ENCODE data around the gene DOP1A. TPM values are rescaled to one million over a fixed set of nuclear protein-coding genes. Genes with fewer than 3 reads are reported as not detected.

DOP1A gene
- total RNA-seq, 2 experiments from 2014 or later = 6.6 to 7.7 TPM

DNA sequence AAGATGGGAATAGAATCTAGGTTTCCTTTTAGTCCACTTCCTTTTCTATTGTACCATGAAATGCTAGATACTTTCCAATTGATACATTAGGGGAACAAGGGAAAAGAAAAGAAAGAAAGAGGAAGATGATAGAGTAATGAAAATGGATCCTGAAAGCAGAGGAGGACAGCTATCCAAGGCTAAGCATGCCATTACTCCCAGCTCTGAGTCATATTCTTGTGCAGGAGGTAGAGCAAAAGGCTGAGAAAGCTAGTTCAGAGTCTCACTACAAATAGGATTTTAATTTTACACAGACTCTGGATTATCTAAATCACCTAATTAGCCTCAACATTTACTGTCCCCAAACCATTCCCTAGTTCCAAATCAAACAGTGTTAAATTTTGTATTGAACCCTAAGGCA is 149.3 kb downstream of the DOP1A start:
- CTCF ChIA-PET = interaction anchor here (1.1 to 11.0 kb wide), 10 partner anchors 10 to 946 kb away, joined by 3 to 187 read pairs (median 10); partner anchors contain the start of genes DOP1A, PRSS35 and UBE3D
- POLR2A ChIA-PET = no interaction called here
- ATAC-seq (no peak), DNase-seq (no peak)
- Mint-ChIP-seq H3K4me3 (no peak overlapping the region), H3K9me3 (no peaks in the 10 kb centered on the region), H3K36me3 (ENCODE audit: low read depth) (no peaks in the 10 kb centered on the region), H3K27me3 (peaks cover under 1% of the 10 kb centered on the region), H3K4me1 (ENCODE audit: low read depth) (no peaks in the 10 kb centered on the region), H3K27ac (no peak overlapping the region)
- intact Hi-C loops (cut with micrococcal nuclease) = loop anchor here (10.0 kb wide), 1 partner anchor 942 kb away; no protein-coding TSS in a partner anchor
- TF ChIP-seq, protein P1, sequence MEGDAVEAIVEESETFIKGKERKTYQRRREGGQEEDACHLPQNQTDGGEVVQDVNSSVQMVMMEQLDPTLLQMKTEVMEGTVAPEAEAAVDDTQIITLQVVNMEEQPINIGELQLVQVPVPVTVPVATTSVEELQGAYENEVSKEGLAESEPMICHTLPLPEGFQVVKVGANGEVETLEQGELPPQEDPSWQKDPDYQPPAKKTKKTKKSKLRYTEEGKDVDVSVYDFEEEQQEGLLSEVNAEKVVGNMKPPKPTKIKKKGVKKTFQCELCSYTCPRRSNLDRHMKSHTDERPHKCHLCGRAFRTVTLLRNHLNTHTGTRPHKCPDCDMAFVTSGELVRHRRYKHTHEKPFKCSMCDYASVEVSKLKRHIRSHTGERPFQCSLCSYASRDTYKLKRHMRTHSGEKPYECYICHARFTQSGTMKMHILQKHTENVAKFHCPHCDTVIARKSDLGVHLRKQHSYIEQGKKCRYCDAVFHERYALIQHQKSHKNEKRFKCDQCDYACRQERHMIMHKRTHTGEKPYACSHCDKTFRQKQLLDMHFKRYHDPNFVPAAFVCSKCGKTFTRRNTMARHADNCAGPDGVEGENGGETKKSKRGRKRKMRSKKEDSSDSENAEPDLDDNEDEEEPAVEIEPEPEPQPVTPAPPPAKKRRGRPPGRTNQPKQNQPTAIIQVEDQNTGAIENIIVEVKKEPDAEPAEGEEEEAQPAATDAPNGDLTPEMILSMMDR (IDR thresholded peaks at IDR 0.05) = no peak

Other genes starting within 250 kb of the DOP1A start
- gene UBE3D, start 1.8 kb upstream of the DOP1A start, total RNA-seq = 1 to 10 TPM; 6.7 to 7.6 TPM
- gene PGM3, start 125.6 kb downstream of the DOP1A start, total RNA-seq = 10 to 100 TPM; 13.2 to 17.5 TPM
- gene RWDD2A, start 125.7 kb downstream of the DOP1A start, total RNA-seq = 1 to 10 TPM; 1.5 to 1.6 TPM